Tibial artery (tissue), 4 donors: ENCODE results near the gene DUSP7.
"Not testable (repeated sequence)": the region's sequence is repeated elsewhere in the genome, so short reads cannot be mapped to it uniquely, and the experiment has no call there.

ENCODE experiments used
- DNase-seq, 2 donors: peaks; one replicate each; pipeline ENCODE4 v3.0.0-alpha.2; 2019
- H3K27ac ChIP-seq, 2 donors: fragments of 200-600 bp; sonication (generic) in 1 of 2; 1 replicate in 1 of 2; 2 replicates in 1 of 2; pipeline ENCODE4 v1.5.1; 2018 to 2019; ENCODE audit warnings: mild to moderate bottlenecking in 1 of 2
- H3K27me3 ChIP-seq, 2 donors: fragments of 200-600 bp; sonication (generic) in 1 of 2; one replicate each; pipeline versions ENCODE4 v1.5.1 to v1.6.0; 2016 to 2019
- H3K36me3 ChIP-seq, 3 donors: fragments of 200-600 bp; sonication (generic) in 2 of 3; one replicate each; pipeline ENCODE4 v1.5.1; 2016 to 2019; ENCODE audit warnings: mild to moderate bottlenecking in 2 of 3
- H3K4me1 ChIP-seq, 4 donors: fragments of 200-600 bp; sonication (generic) in 2 of 4; 1 replicate in 3 of 4; 2 replicates in 1 of 4; pipeline ENCODE4 v1.5.1; 2016 to 2019
- H3K4me3 ChIP-seq, 2 donors: fragments of 200-600 bp; sonication (generic) in 1 of 2; 1 replicate in 1 of 2; 2 replicates in 1 of 2; pipeline ENCODE4 v1.5.1; 2018 to 2019; ENCODE audit warnings: mild to moderate bottlenecking in 2 of 2
- H3K9me3 ChIP-seq, 3 donors: fragments of 200-600 bp; sonication (generic) in 1 of 3; one replicate each; pipeline ENCODE4 v1.5.1; 2016 to 2019
- CTCF ChIP-seq, 2 experiments: fragments of 200-600 bp in 1 of 2; fragments of 450-650 bp in 1 of 2; IDR thresholded peaks; one replicate each; pipeline ENCODE4 v1.5.1; 2017 to 2019; ENCODE audit warnings: antibody characterized with exemption in 2 of 2, mild to moderate bottlenecking in 1 of 2, moderate library complexity in 1 of 2
- intact Hi-C: fragments of 100-400 bp; cut with DNase I; formaldehyde crosslinking; loops from one replicate; pipeline ENCODE4 v1.15.0; 2023; ENCODE audit warnings: low total_unique reads

DUSP7 gene

GRCh38 chr3:52046902-52047239 lies 9.5 kb downstream of the DUSP7 start:
- DNase-seq, result no peak
- peaks cover 9 to 84% (median 58%) of the 10 kb centered on the region in 4 donors for H3K4me1 ChIP-seq
- H3K9me3 ChIP-seq, result no peaks in the 10 kb centered on the region
- no peaks in the 10 kb centered on the region for H3K27me3 ChIP-seq
- intact Hi-C loops, result no loop called here
- peak overlapping the region; percentile 90 to 97 for H3K27ac ChIP-seq
- no peak for TF ChIP-seq CTCF (IDR thresholded peaks at IDR 0.05)
- peak overlapping the region; percentile 17 to 31 for H3K4me3 ChIP-seq
- peaks cover 30 to 36% (median 34%) of the 10 kb centered on the region in 3 donors for H3K36me3 ChIP-seq

GRCh38 chr3:52046186-52046901 lies 10.0 kb downstream of the DUSP7 start:
- DNase-seq, result peak; percentile 80 to 94
- Histone ChIP-seq H3K4me1 (peaks cover 9 to 78% (median 53%) of the 10 kb centered on the region in 4 donors), H3K36me3 (peaks cover 24 to 33% (median 28%) of the 10 kb centered on the region in 3 donors), H3K27me3 (no peaks in the 10 kb centered on the region), H3K4me3 (peak overlapping the region; percentile 17 to 31), H3K9me3 (no peaks in the 10 kb centered on the region), H3K27ac (peak overlapping the region; percentile 90 to 97)
- intact Hi-C loops, result no loop called here
- TF ChIP-seq CTCF (IDR thresholded peaks at IDR 0.05), result no peak

GRCh38 chr3:52044869-52045619 lies 11.3 kb downstream of the DUSP7 start:
- peak overlapping the region; percentile 90 to 97 for H3K27ac ChIP-seq

GRCh38 chr3:52043750-52044149 lies 12.6 kb downstream of the DUSP7 start:
- Histone ChIP-seq H3K27me3 (no peaks in the 10 kb centered on the region), H3K27ac (peak overlapping the region; percentile 90 to 97), H3K36me3 (peaks cover 0 to 8% (median 2%) of the 10 kb centered on the region in 3 donors), H3K4me3 (no peak overlapping the region), H3K4me1 (peaks cover 9 to 62% (median 43%) of the 10 kb centered on the region in 4 donors), H3K9me3 (no peaks in the 10 kb centered on the region)
- TF ChIP-seq CTCF (IDR thresholded peaks at IDR 0.05), result no peak
- DNase-seq, result no peak
- intact Hi-C loops, result no loop called here

More at GRCh38 chr3:52044869-52045619, 11.3 kb downstream of the DUSP7 start:
- Histone ChIP-seq H3K9me3 (no peaks in the 10 kb centered on the region), H3K4me3 (no peak overlapping the region), H3K4me1 (peaks cover 9 to 72% (median 50%) of the 10 kb centered on the region in 4 donors), H3K36me3 (peaks cover 11 to 20% (median 15%) of the 10 kb centered on the region in 3 donors), H3K27me3 (no peaks in the 10 kb centered on the region)
- DNase-seq, result no peak
- intact Hi-C loops, result no loop called here
- TF ChIP-seq CTCF (IDR thresholded peaks at IDR 0.05), result no peak

- Histone ChIP-seq H3K4me1 (peaks cover 9 to 55% (median 37%) of the 10 kb centered on the region in 4 donors), H3K27ac (peak overlapping the region in 1 of 2 donors; percentile 97)
- H3K4me3 ChIP-seq, intact Hi-C loops, H3K27me3 ChIP-seq, DNase-seq, H3K36me3 ChIP-seq, H3K9me3 ChIP-seq: not testable (repeated sequence)
These were observed 13.3 kb downstream of the DUSP7 start for GRCh38 chr3:52043039-52043438.
